ENCODE results near the gene ZFHX3.
A peak's percentile ranks its signal among the peaks of the same experiment; 100 is the strongest.
"Not testable (repeated sequence)": the region's sequence is repeated elsewhere in the genome, so short reads cannot be mapped to it uniquely, and the experiment has no call there.

Gene ZFHX3, protein sequence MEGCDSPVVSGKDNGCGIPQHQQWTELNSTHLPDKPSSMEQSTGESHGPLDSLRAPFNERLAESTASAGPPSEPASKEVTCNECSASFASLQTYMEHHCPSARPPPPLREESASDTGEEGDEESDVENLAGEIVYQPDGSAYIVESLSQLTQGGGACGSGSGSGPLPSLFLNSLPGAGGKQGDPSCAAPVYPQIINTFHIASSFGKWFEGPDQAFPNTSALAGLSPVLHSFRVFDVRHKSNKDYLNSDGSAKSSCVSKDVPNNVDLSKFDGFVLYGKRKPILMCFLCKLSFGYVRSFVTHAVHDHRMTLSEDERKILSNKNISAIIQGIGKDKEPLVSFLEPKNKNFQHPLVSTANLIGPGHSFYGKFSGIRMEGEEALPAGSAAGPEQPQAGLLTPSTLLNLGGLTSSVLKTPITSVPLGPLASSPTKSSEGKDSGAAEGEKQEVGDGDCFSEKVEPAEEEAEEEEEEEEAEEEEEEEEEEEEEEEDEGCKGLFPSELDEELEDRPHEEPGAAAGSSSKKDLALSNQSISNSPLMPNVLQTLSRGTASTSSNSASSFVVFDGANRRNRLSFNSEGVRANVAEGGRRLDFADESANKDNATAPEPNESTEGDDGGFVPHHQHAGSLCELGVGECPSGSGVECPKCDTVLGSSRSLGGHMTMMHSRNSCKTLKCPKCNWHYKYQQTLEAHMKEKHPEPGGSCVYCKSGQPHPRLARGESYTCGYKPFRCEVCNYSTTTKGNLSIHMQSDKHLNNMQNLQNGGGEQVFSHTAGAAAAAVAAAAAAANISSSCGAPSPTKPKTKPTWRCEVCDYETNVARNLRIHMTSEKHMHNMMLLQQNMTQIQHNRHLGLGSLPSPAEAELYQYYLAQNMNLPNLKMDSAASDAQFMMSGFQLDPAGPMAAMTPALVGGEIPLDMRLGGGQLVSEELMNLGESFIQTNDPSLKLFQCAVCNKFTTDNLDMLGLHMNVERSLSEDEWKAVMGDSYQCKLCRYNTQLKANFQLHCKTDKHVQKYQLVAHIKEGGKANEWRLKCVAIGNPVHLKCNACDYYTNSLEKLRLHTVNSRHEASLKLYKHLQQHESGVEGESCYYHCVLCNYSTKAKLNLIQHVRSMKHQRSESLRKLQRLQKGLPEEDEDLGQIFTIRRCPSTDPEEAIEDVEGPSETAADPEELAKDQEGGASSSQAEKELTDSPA (N-terminal part only)

GRCh38 chr16:73047536-73048291 is at the start of gene ZFHX3:
Gene ZFHX3, minus strand, starts transcription at chr16:73048128. Its CDS starts 87,983 bp downstream, at chr16:72960145.
- peak; percentile 87 for DNase-seq (ENCODE audit: low read depth, low spot score)

- DNase-seq (ENCODE audit: low read depth, low spot score): no peak
Measured at GRCh38 chr16:73096510-73096909, 48.6 kb upstream of the ZFHX3 start.

DNA sequence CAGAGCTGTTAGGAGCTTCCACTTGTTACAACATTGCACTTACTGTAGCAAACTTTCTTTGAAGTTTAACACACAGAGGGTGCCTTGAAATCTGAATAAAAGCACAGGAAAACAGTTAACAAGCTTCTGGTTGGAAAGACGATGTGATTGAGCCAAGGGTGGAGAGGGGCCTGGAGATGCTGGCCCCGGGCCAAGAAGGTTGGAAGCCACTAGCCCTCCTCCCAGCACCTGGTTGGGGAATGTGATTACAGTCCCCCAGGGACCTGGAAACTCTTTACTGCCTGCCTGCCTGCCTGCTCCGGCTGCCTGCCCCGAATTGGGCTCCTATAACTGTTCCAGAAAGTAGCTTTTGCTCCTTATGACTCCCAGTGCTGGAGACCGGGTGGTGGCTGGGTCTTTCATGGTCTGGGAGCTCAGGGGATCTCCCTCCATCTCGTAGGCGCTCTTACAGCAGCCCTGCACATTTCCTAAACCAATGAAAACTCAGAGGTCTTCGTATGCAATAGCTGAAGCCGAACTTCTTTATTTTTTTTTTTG is 48.0 kb upstream of the ZFHX3 start:
- peak; percentile 29 for DNase-seq (ENCODE audit: low read depth, low spot score)

GRCh38 chr16:73095142-73095820 is 47.4 kb upstream of the ZFHX3 start:
- DNase-seq (ENCODE audit: low read depth, low spot score): no peak

DNA sequence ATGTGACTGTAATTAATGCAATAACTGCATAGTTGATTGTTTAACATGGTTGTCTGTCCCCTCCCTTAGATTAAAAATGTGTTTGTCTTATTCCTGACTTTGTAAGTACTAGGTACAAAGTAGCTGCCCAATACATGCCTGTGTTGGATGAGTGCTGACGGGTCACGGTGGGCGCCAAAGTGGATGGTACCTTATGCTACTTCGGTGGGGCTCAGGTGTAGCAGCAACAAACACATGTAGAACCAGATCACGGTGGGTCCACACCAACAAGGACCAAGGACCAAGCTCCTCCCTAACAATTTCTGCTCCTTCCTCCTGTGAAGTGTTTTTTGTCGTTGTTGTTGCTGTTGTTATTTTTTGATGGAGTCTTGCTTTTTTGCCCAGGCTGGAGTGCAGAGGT is 46.4 kb upstream of the ZFHX3 start:
- DNase-seq (ENCODE audit: low read depth, low spot score): no peak

DNA sequence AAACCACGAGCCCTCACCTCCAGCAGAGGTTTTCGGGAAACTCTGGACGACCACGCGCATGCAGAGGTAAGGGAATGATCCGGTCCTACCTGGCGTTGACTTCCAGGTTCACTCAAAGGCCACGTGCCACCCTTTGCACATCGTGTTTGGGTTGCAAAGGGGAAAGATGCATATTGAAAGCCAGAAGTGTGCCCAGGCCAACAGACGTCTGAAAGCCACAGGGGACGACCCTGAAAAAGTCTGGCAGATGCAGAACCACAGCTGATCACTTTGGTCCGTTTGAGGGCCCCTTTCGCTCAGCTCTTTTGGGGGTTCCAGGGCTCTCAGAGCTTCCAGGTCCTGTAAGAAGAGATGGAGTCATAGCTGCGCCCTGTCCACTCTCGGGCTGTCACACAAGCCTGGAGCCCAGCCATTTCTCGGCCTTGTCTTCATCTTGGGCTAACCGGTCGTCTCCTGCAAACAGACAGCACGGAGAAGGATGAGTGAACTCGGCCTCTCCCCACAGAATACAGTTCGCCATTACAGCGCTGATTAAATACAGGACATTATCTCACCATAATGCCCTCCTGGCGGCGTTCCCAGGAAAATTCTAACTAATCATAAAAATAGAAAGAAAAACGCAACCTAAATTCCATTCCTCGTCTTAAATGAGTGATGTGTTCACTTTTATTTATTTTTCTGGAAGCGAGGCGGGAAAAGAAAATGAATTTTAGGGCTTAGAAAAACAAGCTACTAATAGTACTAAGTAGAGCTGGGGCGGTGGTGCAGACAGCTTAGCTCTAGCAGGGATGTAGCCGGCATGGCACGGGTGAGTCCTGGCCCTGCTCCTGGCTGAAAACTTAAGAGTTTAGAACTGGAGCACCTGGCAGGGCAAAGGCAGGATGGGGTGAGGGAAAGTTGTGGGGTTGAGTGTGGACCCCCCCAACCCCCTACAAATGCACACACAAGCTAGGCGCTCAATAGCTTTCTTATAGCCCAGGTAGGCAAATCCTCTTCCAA is 45.5 kb upstream of the ZFHX3 start:
- peak; percentile 25 for DNase-seq (ENCODE audit: low read depth, low spot score)

DNA sequence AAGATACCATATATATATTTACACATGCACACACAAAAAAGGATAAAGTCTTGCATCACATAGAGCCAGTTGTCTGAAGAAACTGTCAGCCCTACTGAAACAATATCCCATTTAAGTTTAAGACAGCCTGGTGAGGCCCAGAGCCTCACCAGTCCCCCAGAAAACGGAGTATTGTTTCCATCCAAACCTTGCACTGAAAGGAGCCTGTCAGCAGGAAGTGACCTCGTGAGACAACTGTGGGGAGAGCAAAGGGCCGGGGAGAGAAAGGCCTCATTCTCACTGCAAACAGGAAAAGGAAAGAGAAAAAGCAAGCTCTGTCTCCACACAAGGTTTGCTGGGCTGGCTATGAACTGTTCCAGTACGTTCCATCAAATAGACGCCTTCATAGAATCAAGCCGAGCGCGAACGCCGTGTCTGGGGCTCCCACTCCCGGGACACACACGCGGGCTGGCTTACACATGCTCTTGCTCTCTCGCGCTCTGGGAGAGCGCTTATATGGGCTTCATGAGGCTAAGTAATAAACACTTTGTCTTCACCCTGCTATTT is 44.4 kb upstream of the ZFHX3 start:
- DNase-seq (ENCODE audit: low read depth, low spot score): no peak

GRCh38 chr16:73091174-73091573 is 43.2 kb upstream of the ZFHX3 start:
- DNase-seq (ENCODE audit: low read depth, low spot score): no peak

DNA sequence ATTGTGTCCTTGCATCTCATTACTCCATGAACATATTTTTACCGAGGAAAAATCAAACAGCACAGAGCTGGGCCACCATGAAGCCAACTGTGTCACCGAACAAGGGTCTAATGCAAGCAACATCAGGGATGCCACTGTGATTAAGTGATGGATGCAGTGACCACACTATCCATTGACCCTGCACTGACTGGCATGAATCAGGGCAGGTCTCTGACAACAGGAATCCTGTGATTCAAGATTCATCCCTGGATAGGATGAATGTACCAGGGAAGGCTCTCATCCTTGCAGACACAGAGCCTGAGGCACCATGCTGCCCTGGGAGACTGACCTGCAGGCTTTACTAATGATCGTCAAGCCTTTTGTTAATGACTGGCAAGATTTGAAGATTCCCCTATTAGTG is 41.5 kb upstream of the ZFHX3 start:
- DNase-seq (ENCODE audit: low read depth, low spot score): no peak

- DNase-seq (ENCODE audit: low read depth, low spot score): no peak
Measured at GRCh38 chr16:73086108-73086507, 38.2 kb upstream of the ZFHX3 start.

DNA sequence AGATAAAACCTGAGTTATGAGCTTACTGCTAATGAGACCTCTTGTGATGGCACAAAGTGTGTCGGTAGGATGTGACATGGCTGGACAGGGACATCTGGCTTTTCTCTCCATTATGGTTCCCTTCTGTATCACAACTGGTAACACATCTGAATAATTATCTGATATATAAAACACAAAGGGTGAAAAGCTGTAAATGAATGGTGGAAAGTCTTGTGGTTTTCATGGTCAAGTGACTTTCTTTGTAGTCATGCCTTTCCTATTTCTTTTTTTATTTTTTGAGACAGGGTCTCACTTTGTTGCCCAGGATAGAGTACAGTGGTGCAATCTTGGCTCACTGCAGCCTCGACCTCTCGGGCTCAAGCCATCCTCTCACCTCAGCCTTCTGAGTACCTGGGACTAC is 35.3 kb upstream of the ZFHX3 start:
- peak; percentile 24 for DNase-seq (ENCODE audit: low read depth, low spot score)

DNA sequence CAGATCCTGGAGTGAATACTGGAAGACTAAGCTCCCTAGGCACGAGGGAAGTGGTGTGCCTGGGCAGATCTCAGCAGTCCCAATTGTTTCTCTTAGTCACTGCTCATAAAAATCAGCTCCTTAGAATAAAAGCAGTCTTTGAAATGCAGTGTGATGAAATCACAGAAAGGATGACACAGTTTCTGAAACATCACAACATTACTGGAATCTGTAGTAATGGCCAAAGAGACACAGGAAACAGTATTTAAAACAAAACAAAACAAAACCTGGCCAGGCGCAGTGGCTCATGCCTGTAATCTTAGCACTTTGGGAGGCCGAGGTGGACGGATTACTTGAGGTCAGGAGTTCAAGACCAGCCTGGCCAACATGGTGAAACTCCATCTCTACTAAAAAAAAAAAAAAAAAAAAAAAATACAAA is 34.7 kb upstream of the ZFHX3 start:
- DNase-seq (ENCODE audit: low read depth, low spot score): peak; percentile 70

GRCh38 chr16:73080931-73081330 is 33.0 kb upstream of the ZFHX3 start:
- no peak for DNase-seq (ENCODE audit: low read depth, low spot score)

GRCh38 chr16:73076324-73076810 is 28.4 kb upstream of the ZFHX3 start:
- no peak for DNase-seq (ENCODE audit: low read depth, low spot score)

DNA sequence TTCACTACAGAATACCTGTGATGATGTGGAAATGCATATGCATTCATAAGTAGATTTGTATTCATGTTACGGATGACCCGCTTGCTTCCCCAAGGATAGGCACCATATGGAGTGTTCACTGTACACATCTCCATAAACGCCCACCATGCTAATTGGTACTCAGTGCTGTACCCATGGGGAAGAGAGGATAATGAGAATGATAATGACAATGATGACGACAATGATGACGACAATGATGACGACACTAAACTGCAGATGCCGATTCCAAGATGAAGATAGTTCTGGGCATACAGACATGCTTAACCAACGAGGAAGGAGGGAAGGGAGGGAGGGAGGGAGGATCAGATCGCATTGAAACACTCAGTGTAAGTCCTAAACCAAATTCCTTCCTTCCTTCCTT is 26.5 kb upstream of the ZFHX3 start:
- no peak for DNase-seq (ENCODE audit: low read depth, low spot score)

DNA sequence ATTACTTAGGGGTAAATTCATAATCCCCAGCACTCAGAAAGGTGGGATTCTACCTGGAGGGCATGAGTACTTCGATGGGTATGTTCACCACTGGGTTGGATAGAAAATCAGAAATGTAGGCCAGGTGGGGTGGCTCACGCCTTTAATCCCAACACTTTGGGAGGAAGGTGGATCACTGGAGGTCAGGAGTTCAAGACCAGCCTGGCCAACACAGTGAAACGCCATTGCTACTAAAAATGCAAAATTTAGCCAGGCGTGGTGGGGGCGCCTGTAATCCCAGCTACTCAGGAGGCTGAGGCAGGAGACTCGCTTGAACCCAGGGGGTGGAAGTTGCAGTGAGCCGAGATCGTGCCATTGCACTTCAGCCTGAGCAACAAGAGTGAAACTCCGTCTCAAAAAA is 24.1 kb upstream of the ZFHX3 start:
- DNase-seq (ENCODE audit: low read depth, low spot score): not testable (repeated sequence)

DNA sequence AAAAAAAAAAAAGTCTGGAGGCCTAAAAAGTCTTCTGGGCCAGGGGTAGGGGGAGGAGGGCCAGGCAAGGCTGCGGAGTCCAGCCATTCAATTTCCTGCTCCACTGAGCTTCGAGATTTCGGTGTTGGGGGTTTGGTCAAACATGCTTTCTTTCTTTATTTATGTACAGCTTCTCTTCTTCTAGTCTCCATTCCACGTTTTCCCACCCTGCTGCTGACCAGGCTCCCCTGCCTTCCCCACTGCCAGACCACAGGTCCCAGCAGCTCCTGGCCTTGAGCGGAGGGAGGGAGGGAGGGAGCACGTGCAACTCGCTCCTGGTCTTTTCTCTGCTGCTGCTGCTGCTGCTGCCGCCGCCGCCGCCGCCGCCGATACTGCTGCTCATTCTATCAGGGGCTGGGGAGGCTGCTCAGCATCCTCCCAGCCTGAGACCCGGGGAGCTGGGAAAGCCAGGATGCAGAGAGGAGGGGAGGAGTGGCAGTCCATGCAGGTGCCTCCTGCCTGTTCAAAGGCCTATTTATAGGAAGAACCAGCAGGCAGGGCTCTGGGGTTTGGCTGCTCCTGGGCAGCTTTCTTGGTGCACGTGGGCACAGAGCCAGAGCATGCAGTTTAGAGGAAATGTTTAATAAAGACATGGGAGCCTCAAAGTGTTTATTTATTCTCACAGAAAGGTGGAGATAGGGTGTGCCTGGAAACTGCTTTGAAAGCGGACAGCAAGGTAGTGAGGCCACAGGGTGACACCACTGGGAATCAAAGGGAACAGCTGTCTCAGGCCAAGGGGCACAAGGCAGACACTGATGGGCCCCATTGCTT is 23.4 kb upstream of the ZFHX3 start:
- DNase-seq (ENCODE audit: low read depth, low spot score): peak; percentile 80

Data from astrocyte of the hippocampus (primary cell).